ENCODE measurements around the gene WNK2.

DNA sequence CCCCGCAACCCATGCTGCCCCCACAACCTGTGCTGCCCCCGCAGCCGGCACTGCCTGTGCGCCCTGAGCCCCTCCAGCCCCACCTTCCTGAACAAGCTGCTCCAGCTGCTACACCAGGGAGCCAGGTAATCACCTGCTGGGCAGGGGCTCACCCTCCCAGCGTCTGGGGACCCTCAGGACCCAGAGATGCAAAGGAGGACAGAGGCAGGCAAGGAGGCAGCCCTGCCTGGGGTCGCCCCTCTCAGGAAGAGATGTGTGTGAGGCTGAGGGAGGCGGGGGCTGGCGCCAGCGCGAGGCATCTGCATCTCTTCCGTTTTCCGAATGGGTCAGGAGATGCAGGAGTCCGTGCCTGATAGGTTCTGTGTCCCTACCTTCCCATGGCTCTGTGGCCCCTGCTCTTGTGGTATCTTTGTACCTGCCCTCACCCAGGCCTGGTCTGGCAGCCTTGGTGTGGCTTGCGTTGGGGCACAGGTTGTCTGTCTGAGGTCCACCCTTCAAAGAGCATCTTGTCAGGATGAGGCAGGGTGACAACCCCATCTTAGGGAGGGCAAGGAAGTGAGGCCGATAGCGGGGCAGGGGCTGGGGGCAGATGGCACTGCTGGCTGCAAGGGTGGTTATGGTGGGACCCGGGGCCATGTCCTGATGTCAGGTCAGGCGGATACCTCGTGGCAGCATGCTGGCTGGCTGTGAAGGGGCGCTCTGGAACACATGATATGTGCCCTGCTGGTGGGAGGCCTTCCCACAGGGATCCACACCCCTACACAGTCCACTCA, 75.7 kb downstream of the WNK2 start:
- TF ChIP-seq EZH2 (IDR thresholded peaks at IDR 0.05) (no peak), POLR2AphosphoS5 (IDR thresholded peaks at IDR 0.05; ENCODE audit: borderline replicate concordance, low read depth, low read length) (no peak)
